ENCODE data around the gene MTCL1.

Gene MTCL1

DNA sequence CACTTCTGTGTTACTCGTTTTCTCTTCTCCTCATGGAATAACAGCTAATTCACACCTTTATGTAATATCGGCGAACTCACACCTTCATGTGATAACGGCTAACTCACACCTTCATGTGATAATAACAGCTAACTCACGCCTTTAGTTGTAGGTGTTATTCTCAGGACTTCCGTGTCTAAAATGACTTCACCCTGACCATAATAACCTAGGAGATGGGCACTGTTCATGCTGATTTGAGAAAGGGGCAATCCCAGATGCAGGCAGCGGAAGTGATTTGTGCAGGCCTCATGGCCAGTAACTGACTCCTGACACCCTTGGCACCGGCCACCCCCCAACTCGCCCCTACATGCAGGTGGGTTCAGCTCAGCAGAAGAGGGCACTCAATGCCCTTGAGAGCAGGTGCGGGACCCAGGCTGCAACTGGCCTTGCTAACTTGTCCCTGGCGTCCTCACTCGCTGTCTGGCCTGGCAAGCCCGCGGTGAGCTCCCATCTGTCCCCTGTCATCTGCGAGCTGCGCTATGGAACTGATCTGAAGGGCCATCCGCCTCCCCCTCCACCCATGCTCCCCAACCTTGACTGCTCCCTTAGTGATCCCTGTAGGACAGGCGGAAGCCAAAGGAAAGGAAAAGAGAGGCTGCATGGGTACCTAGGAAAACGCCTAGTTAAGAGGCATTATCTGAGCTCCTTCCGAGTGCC is 42.6 kb upstream of the MTCL1 start:
- TF ChIP-seq, protein P1, sequence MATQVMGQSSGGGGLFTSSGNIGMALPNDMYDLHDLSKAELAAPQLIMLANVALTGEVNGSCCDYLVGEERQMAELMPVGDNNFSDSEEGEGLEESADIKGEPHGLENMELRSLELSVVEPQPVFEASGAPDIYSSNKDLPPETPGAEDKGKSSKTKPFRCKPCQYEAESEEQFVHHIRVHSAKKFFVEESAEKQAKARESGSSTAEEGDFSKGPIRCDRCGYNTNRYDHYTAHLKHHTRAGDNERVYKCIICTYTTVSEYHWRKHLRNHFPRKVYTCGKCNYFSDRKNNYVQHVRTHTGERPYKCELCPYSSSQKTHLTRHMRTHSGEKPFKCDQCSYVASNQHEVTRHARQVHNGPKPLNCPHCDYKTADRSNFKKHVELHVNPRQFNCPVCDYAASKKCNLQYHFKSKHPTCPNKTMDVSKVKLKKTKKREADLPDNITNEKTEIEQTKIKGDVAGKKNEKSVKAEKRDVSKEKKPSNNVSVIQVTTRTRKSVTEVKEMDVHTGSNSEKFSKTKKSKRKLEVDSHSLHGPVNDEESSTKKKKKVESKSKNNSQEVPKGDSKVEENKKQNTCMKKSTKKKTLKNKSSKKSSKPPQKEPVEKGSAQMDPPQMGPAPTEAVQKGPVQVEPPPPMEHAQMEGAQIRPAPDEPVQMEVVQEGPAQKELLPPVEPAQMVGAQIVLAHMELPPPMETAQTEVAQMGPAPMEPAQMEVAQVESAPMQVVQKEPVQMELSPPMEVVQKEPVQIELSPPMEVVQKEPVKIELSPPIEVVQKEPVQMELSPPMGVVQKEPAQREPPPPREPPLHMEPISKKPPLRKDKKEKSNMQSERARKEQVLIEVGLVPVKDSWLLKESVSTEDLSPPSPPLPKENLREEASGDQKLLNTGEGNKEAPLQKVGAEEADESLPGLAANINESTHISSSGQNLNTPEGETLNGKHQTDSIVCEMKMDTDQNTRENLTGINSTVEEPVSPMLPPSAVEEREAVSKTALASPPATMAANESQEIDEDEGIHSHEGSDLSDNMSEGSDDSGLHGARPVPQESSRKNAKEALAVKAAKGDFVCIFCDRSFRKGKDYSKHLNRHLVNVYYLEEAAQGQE (IDR thresholded peaks at IDR 0.05; ENCODE audit: insufficient read depth in 1 of 2, low read depth in 2 of 2, low read length in 2 of 2): no peak
- TF ChIP-seq TAF1 (IDR thresholded peaks at IDR 0.05; ENCODE audit: borderline replicate concordance, insufficient read depth, low read length): no peak
- TF ChIP-seq FOXP2 (optimal IDR thresholded peaks at IDR 0.05; ENCODE audit: borderline replicate concordance, extremely low read depth, extremely low read length, insufficient read depth): no peak
- no peak for TF ChIP-seq POLR2AphosphoS5 (IDR thresholded peaks at IDR 0.05; ENCODE audit: low read depth, low read length)
- no peak for TF ChIP-seq SIN3A (IDR thresholded peaks at IDR 0.05; ENCODE audit: borderline replicate concordance, insufficient read depth, low read length)

DNA sequence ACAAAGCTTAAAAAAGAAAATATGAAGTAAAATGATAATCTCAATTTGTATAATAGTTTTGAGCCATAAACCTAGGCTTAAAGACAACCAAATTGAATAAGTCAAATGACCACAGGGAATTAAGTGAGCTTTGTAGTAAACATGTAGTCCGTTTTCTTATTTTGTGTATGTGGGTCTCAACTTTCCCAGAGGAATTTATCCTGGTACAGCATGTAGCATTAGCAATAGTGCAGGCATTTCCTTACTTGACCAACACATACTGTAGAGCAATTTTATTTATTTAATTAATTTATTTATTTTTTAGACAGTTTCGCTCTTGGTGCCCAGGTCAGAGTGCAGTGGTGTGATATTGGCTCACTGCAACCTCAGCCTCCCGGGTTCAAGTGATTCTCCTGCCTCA is 37.5 kb upstream of the MTCL1 start:
- TF ChIP-seq, protein P1 (IDR thresholded peaks at IDR 0.05; ENCODE audit: insufficient read depth in 1 of 2, low read depth in 2 of 2, low read length in 2 of 2): no peak
- TF ChIP-seq POLR2AphosphoS5 (IDR thresholded peaks at IDR 0.05; ENCODE audit: low read depth, low read length): no peak
- no peak for TF ChIP-seq FOXP2 (optimal IDR thresholded peaks at IDR 0.05; ENCODE audit: borderline replicate concordance, extremely low read depth, extremely low read length, insufficient read depth)
- no peak for TF ChIP-seq SIN3A (IDR thresholded peaks at IDR 0.05; ENCODE audit: borderline replicate concordance, insufficient read depth, low read length)
- no peak for TF ChIP-seq TAF1 (IDR thresholded peaks at IDR 0.05; ENCODE audit: borderline replicate concordance, insufficient read depth, low read length)

DNA sequence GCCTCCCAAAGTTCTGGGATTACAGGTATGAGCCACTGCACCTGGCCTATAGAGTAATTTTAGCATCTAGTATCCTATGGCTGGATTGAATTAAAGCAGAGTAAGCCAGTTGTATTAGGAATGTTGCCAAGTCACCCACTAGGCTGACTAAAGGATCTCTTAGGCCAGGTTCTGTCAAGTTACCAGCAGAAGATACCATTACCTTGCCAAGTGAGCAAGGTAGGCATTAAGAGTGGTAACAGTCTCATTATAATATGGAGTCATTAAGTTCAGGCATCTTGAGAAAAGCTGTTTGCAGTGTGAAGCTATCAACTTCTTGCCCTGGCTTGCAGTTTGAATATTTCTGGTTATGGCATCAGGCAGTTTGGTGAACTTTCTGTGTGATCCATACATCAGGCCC is 37.0 kb upstream of the MTCL1 start:
- TF ChIP-seq FOXP2 (optimal IDR thresholded peaks at IDR 0.05; ENCODE audit: borderline replicate concordance, extremely low read depth, extremely low read length, insufficient read depth) (no peak), POLR2AphosphoS5 (IDR thresholded peaks at IDR 0.05; ENCODE audit: low read depth, low read length) (no peak), SIN3A (IDR thresholded peaks at IDR 0.05; ENCODE audit: borderline replicate concordance, insufficient read depth, low read length) (no peak), TAF1 (IDR thresholded peaks at IDR 0.05; ENCODE audit: borderline replicate concordance, insufficient read depth, low read length) (no peak)
- TF ChIP-seq, protein P1 (IDR thresholded peaks at IDR 0.05; ENCODE audit: insufficient read depth in 1 of 2, low read depth in 2 of 2, low read length in 2 of 2): no peak

DNA sequence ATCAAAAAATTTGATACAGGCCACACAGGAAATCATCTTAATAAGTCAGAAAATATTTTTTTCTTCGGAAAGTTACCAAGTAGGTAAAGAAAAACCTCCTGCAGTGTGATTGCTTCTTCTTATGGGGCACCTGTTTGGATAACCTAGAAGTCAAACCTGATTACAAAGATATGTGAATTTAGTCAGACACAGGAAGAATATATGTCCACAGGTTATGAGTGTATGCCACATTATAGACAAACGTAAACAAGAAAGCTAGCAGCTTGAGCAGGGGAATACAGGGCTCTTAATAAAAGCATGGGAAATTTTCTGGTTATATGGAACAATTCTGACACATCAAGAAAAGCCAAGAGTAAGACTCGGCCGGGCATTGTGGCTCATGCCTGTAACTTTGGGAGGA is 35.8 kb upstream of the MTCL1 start:
- TF ChIP-seq, protein P1 (IDR thresholded peaks at IDR 0.05; ENCODE audit: insufficient read depth in 1 of 2, low read depth in 2 of 2, low read length in 2 of 2): no peak
- TF ChIP-seq SIN3A (IDR thresholded peaks at IDR 0.05; ENCODE audit: borderline replicate concordance, insufficient read depth, low read length) (no peak), FOXP2 (optimal IDR thresholded peaks at IDR 0.05; ENCODE audit: borderline replicate concordance, extremely low read depth, extremely low read length, insufficient read depth) (no peak), POLR2AphosphoS5 (IDR thresholded peaks at IDR 0.05; ENCODE audit: low read depth, low read length) (no peak), TAF1 (IDR thresholded peaks at IDR 0.05; ENCODE audit: borderline replicate concordance, insufficient read depth, low read length) (no peak)

Measured in PFSK-1 (cell line).